Karpas-422 (cell line): ENCODE data around the gene PPP3CB. TPM values are rescaled to one million over a fixed set of nuclear protein-coding genes. Genes with fewer than 3 reads are reported as not detected.

Source experiments
- DNase-seq: peaks from one replicate; pipeline ENCODE4 v3.0.0-alpha.2; 2015
- H2AFZ ChIP-seq: fragments of 200-600 bp; sonication (generic); 2 replicates; pipeline ENCODE4 v1.6.1; 2014; ENCODE audit warnings: antibody characterized with exemption, low read length, mixed read lengths
- H3K27ac ChIP-seq: fragments of 200-600 bp; sonication (generic); 2 replicates; pipeline ENCODE4 v1.5.1; 2014; ENCODE audit warnings: mild to moderate bottlenecking, low read length, moderate library complexity
- H3K27me3 ChIP-seq: fragments of 200-600 bp; sonication (generic); 2 replicates; pipeline ENCODE4 v1.6.1; 2014; ENCODE audit warnings: low read length, mixed read lengths
- H3K36me3 ChIP-seq: fragments of 200-600 bp; sonication (generic); 2 replicates; pipeline ENCODE4 v1.6.1; 2014; ENCODE audit warnings: low read length, mixed read lengths; ENCODE audit not compliant: insufficient read depth
- H3K4me1 ChIP-seq: fragments of 200-600 bp; sonication (generic); 2 replicates; pipeline ENCODE4 v1.6.1; 2014; ENCODE audit warnings: mild to moderate bottlenecking, low read length, mixed read lengths
- H3K4me2 ChIP-seq: fragments of 200-600 bp; sonication (generic); 2 replicates; pipeline ENCODE4 v1.6.1; 2014; ENCODE audit warnings: low read length, low read depth, mild to moderate bottlenecking; ENCODE audit not compliant: poor library complexity, severe bottlenecking
- H3K4me3 ChIP-seq: fragments of 200-600 bp; sonication (generic); 2 replicates; pipeline ENCODE4 v1.5.1; 2014; ENCODE audit warnings: mild to moderate bottlenecking, antibody characterized with exemption, low read length, mixed read lengths
- H3K79me2 ChIP-seq: fragments of 200-600 bp; sonication (generic); 2 replicates; pipeline ENCODE4 v1.6.1; 2014; ENCODE audit warnings: mild to moderate bottlenecking, low read length, mixed read lengths
- H3K9ac ChIP-seq: fragments of 200-600 bp; sonication (generic); 2 replicates; pipeline ENCODE4 v1.6.0; 2014; ENCODE audit warnings: low read length
- H3K9me2 ChIP-seq: fragments of 200-600 bp; sonication (generic), shearing (Covaris generic); replicated peaks from 2 replicates; pipeline ENCODE4 v1.6.0; 2014; ENCODE audit warnings: mild to moderate bottlenecking, low read length, moderate library complexity; ENCODE audit not compliant: insufficient read depth
- H3K9me3 ChIP-seq: fragments of 300-700, 200-600 bp; sonication (generic); 2 replicates; pipeline ENCODE4 v1.6.1; 2014; ENCODE audit warnings: low read length, mixed read lengths
- H4K20me1 ChIP-seq: fragments of 200-600 bp; sonication (generic); 2 replicates; pipeline ENCODE4 v1.6.1; 2014; ENCODE audit warnings: mild to moderate bottlenecking, antibody characterized with exemption, low read length, low read depth; ENCODE audit not compliant: insufficient read depth
- total RNA-seq: library from RNA; depleted of rRNA; stranded (reverse); fragments of >200 nt; shearing (Covaris generic); gene quantifications from 2 replicates; pipeline ENCODE4 v1.2.3, GENCODE V29; 2014; ENCODE audit warnings: low replicate concordance

The PPP3CB gene
- total RNA-seq, 1 experiment from 2014 or later: 51.0 TPM

- no peaks in the 10 kb centered on the region for H4K20me1 ChIP-seq
- peaks cover 41% of the 10 kb centered on the region for H3K36me3 ChIP-seq
- H3K4me1 ChIP-seq: peaks cover 18% of the 10 kb centered on the region
- H3K4me3 ChIP-seq: no peak overlapping the region
- H3K27ac ChIP-seq: no peak overlapping the region
- no peak overlapping the region for H3K9ac ChIP-seq
- no peak for DNase-seq
- H3K9me2 ChIP-seq: no peaks in the 10 kb centered on the region
- H3K4me2 ChIP-seq: no peak overlapping the region
- no peaks in the 10 kb centered on the region for H3K27me3 ChIP-seq
- peaks cover 6% of the 10 kb centered on the region; the same call in 1 of the 2 replicates for H3K79me2 ChIP-seq
- H2AFZ ChIP-seq: no peak overlapping the region
- H3K9me3 ChIP-seq: no peaks in the 10 kb centered on the region
Measured at GRCh38 chr10:73471226-73471625, 24.6 kb downstream of the PPP3CB start.

GRCh38 chr10:73469579-73469978 lies 26.2 kb downstream of the PPP3CB start:
- H4K20me1 ChIP-seq: no peaks in the 10 kb centered on the region
- peaks cover 28% of the 10 kb centered on the region for H3K4me1 ChIP-seq
- H3K79me2 ChIP-seq: peaks cover 10% of the 10 kb centered on the region
- H3K4me3 ChIP-seq: no peak overlapping the region
- H3K9me2 ChIP-seq: no peaks in the 10 kb centered on the region
- H2AFZ ChIP-seq: no peak overlapping the region
- H3K4me2 ChIP-seq: no peak overlapping the region
- peaks cover 50% of the 10 kb centered on the region for H3K36me3 ChIP-seq
- no peak overlapping the region for H3K9ac ChIP-seq
- H3K9me3 ChIP-seq: no peaks in the 10 kb centered on the region
- no peaks in the 10 kb centered on the region for H3K27me3 ChIP-seq
- H3K27ac ChIP-seq: no peak overlapping the region
- no peak for DNase-seq

- no peaks in the 10 kb centered on the region for H3K27me3 ChIP-seq
- DNase-seq: no peak
- peaks cover 48% of the 10 kb centered on the region for H3K36me3 ChIP-seq
- peaks cover 10% of the 10 kb centered on the region for H3K79me2 ChIP-seq
- H3K9me2 ChIP-seq: no peaks in the 10 kb centered on the region
- no peak overlapping the region for H3K27ac ChIP-seq
- H2AFZ ChIP-seq: no peak overlapping the region
- H3K9ac ChIP-seq: no peak overlapping the region
- H3K4me1 ChIP-seq: peaks cover 16% of the 10 kb centered on the region
- no peak overlapping the region for H3K4me3 ChIP-seq
- no peaks in the 10 kb centered on the region for H3K9me3 ChIP-seq
- H4K20me1 ChIP-seq: no peaks in the 10 kb centered on the region
- no peak overlapping the region for H3K4me2 ChIP-seq
Measured at GRCh38 chr10:73467206-73467605, 28.6 kb downstream of the PPP3CB start.

DNA sequence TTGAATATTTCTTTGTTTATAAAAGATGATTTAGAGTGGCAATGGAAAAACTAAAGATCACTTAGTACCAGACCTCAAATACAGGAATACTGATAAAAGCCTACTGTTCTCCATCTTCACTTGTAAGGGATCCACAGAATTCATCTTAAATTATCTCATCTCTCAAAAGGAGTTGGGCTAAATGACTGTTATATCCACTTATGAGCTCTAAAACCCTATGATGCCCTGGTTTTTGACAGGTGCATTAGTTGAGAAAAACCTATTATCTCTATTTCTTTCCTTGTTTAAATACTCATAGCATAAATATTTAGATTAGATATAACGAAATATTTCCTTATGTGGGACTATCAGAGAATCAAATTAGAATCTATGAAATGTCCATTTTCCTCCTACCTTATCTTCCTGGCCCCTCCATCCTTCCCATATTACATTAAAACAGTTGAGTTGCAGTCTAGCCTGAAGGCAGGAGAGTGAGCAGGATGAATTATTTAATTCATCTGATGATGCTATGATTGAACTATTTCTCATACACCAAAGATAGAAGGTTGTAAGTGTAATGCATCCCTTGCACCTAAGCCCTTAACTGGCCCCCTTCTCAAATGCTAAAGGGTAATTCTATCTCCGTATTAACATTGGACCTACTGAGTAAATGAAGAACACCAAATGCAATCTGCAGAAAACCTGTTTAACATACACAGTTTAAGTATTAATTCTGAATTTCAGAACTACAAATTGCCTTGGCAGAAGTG lies 29.7 kb downstream of the PPP3CB start:
- Histone ChIP-seq H3K4me2 (no peak overlapping the region), H3K79me2 (peaks cover 10% of the 10 kb centered on the region), H3K4me1 (peaks cover 16% of the 10 kb centered on the region), H3K27ac (0 out of 2 replicates have a peak overlapping the region, but pooled peaks have one; percentile 5), H3K36me3 (peaks cover 44% of the 10 kb centered on the region), H4K20me1 (no peaks in the 10 kb centered on the region), H2AFZ (no peak overlapping the region), H3K9me2 (no peaks in the 10 kb centered on the region), H3K9me3 (no peaks in the 10 kb centered on the region), H3K27me3 (no peaks in the 10 kb centered on the region), H3K4me3 (no peak overlapping the region), H3K9ac (no peak overlapping the region)
- DNase-seq: no peak

- H3K79me2 ChIP-seq: peaks cover 8% of the 10 kb centered on the region; the same call in 1 of the 2 replicates
- H2AFZ ChIP-seq: no peak overlapping the region
- H3K9ac ChIP-seq: no peak overlapping the region
- no peaks in the 10 kb centered on the region for H3K9me2 ChIP-seq
- H3K27ac ChIP-seq: no peak overlapping the region
- H3K4me1 ChIP-seq: peaks cover 7% of the 10 kb centered on the region
- no peaks in the 10 kb centered on the region for H3K9me3 ChIP-seq
- no peak overlapping the region for H3K4me2 ChIP-seq
- no peak overlapping the region for H3K4me3 ChIP-seq
- no peak for DNase-seq
- H3K27me3 ChIP-seq: no peaks in the 10 kb centered on the region
- H3K36me3 ChIP-seq: peaks cover 20% of the 10 kb centered on the region; the same call in 1 of the 2 replicates
- no peaks in the 10 kb centered on the region for H4K20me1 ChIP-seq
Measured at GRCh38 chr10:73460897-73461296, 34.9 kb downstream of the PPP3CB start.

GRCh38 chr10:73459683-73460314 lies 36.0 kb downstream of the PPP3CB start:
- no peak overlapping the region for H3K27ac ChIP-seq
- H3K4me3 ChIP-seq: no peak overlapping the region
- no peaks in the 10 kb centered on the region for H3K9me3 ChIP-seq
- no peaks in the 10 kb centered on the region for H3K79me2 ChIP-seq
- no peaks in the 10 kb centered on the region for H3K4me1 ChIP-seq
- no peak overlapping the region for H3K9ac ChIP-seq
- no peaks in the 10 kb centered on the region for H4K20me1 ChIP-seq
- no peak overlapping the region for H3K4me2 ChIP-seq
- no peaks in the 10 kb centered on the region for H3K9me2 ChIP-seq
- no peak overlapping the region for H2AFZ ChIP-seq
- no peaks in the 10 kb centered on the region for H3K27me3 ChIP-seq
- peaks cover 13% of the 10 kb centered on the region; the same call in 1 of the 2 replicates for H3K36me3 ChIP-seq
- DNase-seq: no peak

GRCh38 chr10:73456187-73456890 lies 39.5 kb downstream of the PPP3CB start:
- Histone ChIP-seq H3K27ac (no peak overlapping the region), H2AFZ (no peak overlapping the region), H3K36me3 (peaks cover 21% of the 10 kb centered on the region; the same call in 1 of the 2 replicates), H3K9me3 (no peaks in the 10 kb centered on the region), H3K9ac (no peak overlapping the region), H4K20me1 (no peaks in the 10 kb centered on the region), H3K4me3 (no peak overlapping the region), H3K27me3 (no peaks in the 10 kb centered on the region), H3K4me2 (no peak overlapping the region), H3K79me2 (no peaks in the 10 kb centered on the region), H3K9me2 (no peaks in the 10 kb centered on the region), H3K4me1 (no peaks in the 10 kb centered on the region)
- no peak for DNase-seq

DNA sequence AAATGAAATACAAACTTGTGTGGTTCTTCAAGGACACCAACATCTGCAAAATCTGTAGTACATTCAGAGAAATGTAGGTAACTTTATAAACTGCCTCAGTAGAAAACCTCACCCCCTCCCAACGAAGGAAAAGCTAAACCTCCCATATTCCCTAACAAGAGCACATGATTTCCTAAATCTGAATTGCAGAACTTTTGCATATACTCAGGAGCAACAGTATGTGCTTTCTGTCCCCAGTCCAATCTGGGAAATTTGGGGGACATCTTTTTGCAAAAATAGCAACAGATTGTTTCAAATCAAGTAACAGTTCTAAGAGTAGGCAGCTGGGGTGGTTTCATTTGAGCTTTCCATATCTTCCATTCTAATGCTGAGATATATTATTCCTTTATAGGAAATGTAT lies 46.7 kb downstream of the PPP3CB start:
- Histone ChIP-seq H2AFZ (no peak overlapping the region), H3K27ac (no peak overlapping the region), H3K79me2 (no peaks in the 10 kb centered on the region; the same call in 1 of the 2 replicates), H3K4me1 (no peaks in the 10 kb centered on the region), H3K4me2 (no peak overlapping the region), H3K9ac (no peak overlapping the region), H3K36me3 (peaks cover 9% of the 10 kb centered on the region; the same call in 1 of the 2 replicates), H3K9me2 (no peaks in the 10 kb centered on the region), H3K4me3 (no peak overlapping the region), H3K9me3 (no peaks in the 10 kb centered on the region), H4K20me1 (no peaks in the 10 kb centered on the region), H3K27me3 (no peaks in the 10 kb centered on the region)
- no peak for DNase-seq
